WTC11 (cell line): ENCODE data around the gene LRRC74B. TPM values are rescaled to one million over a fixed set of nuclear protein-coding genes. Genes with fewer than 3 reads are reported as not detected.
"Not testable (repeated sequence)": the region's sequence is repeated elsewhere in the genome, so short reads cannot be mapped to it uniquely, and the experiment has no call there.

ENCODE experiments used
- ATAC-seq: fragments of 200-7000 bp; cut with Tn5 transposase; 2 replicates; pipeline ENCODE4 v1.10.0; 2021; ENCODE audit warnings: mild to moderate bottlenecking, moderate library complexity
- CTCF ChIA-PET: fragments of 300-600 bp; sonication (Branson Sonifier 250); formaldehyde crosslinking; loops from one replicate; lab custom pipeline; 2021; ENCODE audit warnings: antibody characterized with exemption; lab: Charles Lee
- POLR2A ChIA-PET: fragments of 350-600 bp; sonication (Branson Sonifier 250); formaldehyde crosslinking; loops from one replicate; lab custom pipeline; 2021; ENCODE audit warnings: antibody characterized with exemption; lab: Charles Lee
- DNase-seq: peaks from one replicate; pipeline ENCODE4 v3.0.0; 2021; ENCODE audit warnings: low spot score
- H3K27ac Mint-ChIP-seq: 2 replicates; pipeline ENCODE4 v1.8.0; 2021; ENCODE audit warnings: mixed read lengths
- H3K27me3 Mint-ChIP-seq: 2 replicates; pipeline ENCODE4 v1.8.0; 2021; ENCODE audit warnings: low read depth, mild to moderate bottlenecking, moderate library complexity, mixed read lengths
- H3K36me3 Mint-ChIP-seq: 2 replicates; pipeline ENCODE4 v1.8.0; 2021; ENCODE audit warnings: mixed read lengths
- H3K4me1 Mint-ChIP-seq: 2 replicates; pipeline ENCODE4 v1.8.0; 2022; ENCODE audit warnings: mixed read lengths
- H3K4me3 Mint-ChIP-seq: 2 replicates; pipeline ENCODE4 v1.8.0; 2021; ENCODE audit warnings: mild to moderate bottlenecking, moderate library complexity, mixed read lengths
- H3K9me3 Mint-ChIP-seq: 2 replicates; pipeline ENCODE4 v1.8.0; 2021; ENCODE audit warnings: mixed read lengths
- CDX4 ChIP-seq: fragments of 250-450 bp; sonication (Bioruptor Pico); IDR thresholded peaks from 2 replicates; pipeline ENCODE4 v1.9.0; 2021; ENCODE audit warnings: moderate library complexity, mild to moderate bottlenecking, inconsistent platforms, borderline replicate concordance
- CTCF ChIP-seq: fragments of 200-600 bp; IDR thresholded peaks from 2 replicates; pipeline ENCODE4 v1.8.0; 2022; ENCODE audit warnings: antibody characterized with exemption
- FOXK1 ChIP-seq: sonication (generic); formaldehyde crosslinking; IDR thresholded peaks from 2 replicates; pipeline ENCODE4 v1.8.0; 2022; ENCODE audit warnings: mild to moderate bottlenecking, moderate library complexity, missing genetic modification reagents
- FOXP1 ChIP-seq: sonication (generic); formaldehyde crosslinking; IDR thresholded peaks from 2 replicates; pipeline ENCODE4 v1.8.0; 2022; ENCODE audit warnings: missing genetic modification reagents, mild to moderate bottlenecking, moderate library complexity, borderline replicate concordance
- GRHL2 ChIP-seq: fragments of 250-450 bp; sonication (Bioruptor Pico); IDR thresholded peaks from 2 replicates; pipeline ENCODE4 v1.8.0; 2022; ENCODE audit warnings: mild to moderate bottlenecking, moderate library complexity; ENCODE audit not compliant: insufficient replicate concordance, severe bottlenecking
- HMGA2 ChIP-seq: fragments of 250-450 bp; sonication (Bioruptor Pico); IDR thresholded peaks from 2 replicates; pipeline ENCODE4 v1.4.0; 2021; ENCODE audit warnings: mild to moderate bottlenecking, moderate library complexity
- MLX ChIP-seq: sonication (generic); formaldehyde crosslinking; IDR thresholded peaks from 2 replicates; pipeline ENCODE4 v1.8.1; 2023; ENCODE audit warnings: mild to moderate bottlenecking, missing genetic modification reagents, moderate library complexity
- NFATC4 ChIP-seq: fragments of 250-450 bp; sonication (Bioruptor Pico); IDR thresholded peaks from 2 replicates; pipeline ENCODE4 v1.9.0; 2021; ENCODE audit warnings: mild to moderate bottlenecking
- PRDM15 ChIP-seq: sonication (generic); formaldehyde crosslinking; IDR thresholded peaks from 2 replicates; pipeline ENCODE4 v1.8.0; 2022; ENCODE audit warnings: missing genetic modification reagents
- RELA ChIP-seq: sonication (generic); formaldehyde crosslinking; IDR thresholded peaks from 2 replicates; pipeline ENCODE4 v1.8.1; 2022; ENCODE audit warnings: missing genetic modification reagents, mild to moderate bottlenecking, borderline replicate concordance
- RORB ChIP-seq: fragments of 250-450 bp; sonication (Bioruptor Pico); IDR thresholded peaks from 2 replicates; pipeline ENCODE4 v1.9.0; 2021; ENCODE audit warnings: mild to moderate bottlenecking
- TEAD1 ChIP-seq: sonication (generic); formaldehyde crosslinking; IDR thresholded peaks from 2 replicates; pipeline ENCODE4 v1.8.0; 2022; ENCODE audit warnings: mild to moderate bottlenecking, missing genetic modification reagents
- ZNF281 ChIP-seq: sonication (generic); formaldehyde crosslinking; IDR thresholded peaks from 2 replicates; pipeline ENCODE4 v1.8.0; 2023; ENCODE audit warnings: mild to moderate bottlenecking, missing genetic modification reagents
- ZNF317 ChIP-seq: sonication (generic); formaldehyde crosslinking; IDR thresholded peaks from 2 replicates; pipeline ENCODE4 v1.8.1; 2023; ENCODE audit warnings: low read depth, mild to moderate bottlenecking, moderate library complexity, missing genetic modification reagents, borderline replicate concordance
- ZNF423 ChIP-seq: fragments of 250-450 bp; sonication (Bioruptor Pico); IDR thresholded peaks from 2 replicates; pipeline ENCODE4 v2.1.2; 2022; ENCODE audit warnings: mild to moderate bottlenecking, moderate library complexity
- total RNA-seq: library from RNA; stranded (reverse); gene quantifications from 3 replicates; pipeline ENCODE4 v1.2.3, GENCODE V29; 2021

LRRC74B gene
- total RNA-seq, 1 experiment from 2014 or later = not detected

GRCh38 chr22:21003782-21004181 is 42.0 kb upstream of the LRRC74B start:
- CTCF ChIA-PET = interaction anchor here (2.4 kb wide), 1 partner anchor 17 kb away, joined by 19 read pairs; no protein-coding TSS in a partner anchor
- TF ChIP-seq ZNF423 (CRISPR knock-in tag) (no peak), ZNF281 (CRISPR knock-in tag) (no peak), FOXP1 (CRISPR knock-in tag) (no peak), RELA (CRISPR knock-in tag) (no peak), CDX4 (CRISPR knock-in tag) (no peak), PRDM15 (CRISPR knock-in tag) (no peak), CTCF (no peak), GRHL2 (CRISPR knock-in tag) (no peak), NFATC4 (CRISPR knock-in tag) (no peak), ZNF317 (CRISPR knock-in tag) (no peak), FOXK1 (CRISPR knock-in tag) (no peak), RORB (CRISPR knock-in tag) (no peak), HMGA2 (no peak), TEAD1 (CRISPR knock-in tag) (no peak), MLX (CRISPR knock-in tag) (no peak)
- no peak overlapping the region for H3K27ac Mint-ChIP-seq
- H3K4me1 Mint-ChIP-seq = peaks cover 18% of the 10 kb centered on the region
- ATAC-seq (no peak), DNase-seq (no peak)
- H3K9me3 Mint-ChIP-seq = no peaks in the 10 kb centered on the region
- POLR2A ChIA-PET = interaction anchor here (1.2 kb wide), 2 partner anchors 22 to 24 kb away, joined by 4 to 5 read pairs; partner anchors contain the start of gene LZTR1
- peak overlapping the region; percentile 87 for H3K4me3 Mint-ChIP-seq
- H3K27me3 Mint-ChIP-seq = no peaks in the 10 kb centered on the region
- no peaks in the 10 kb centered on the region for H3K36me3 Mint-ChIP-seq

- DNase-seq, ATAC-seq, POLR2A ChIA-PET, H3K36me3 Mint-ChIP-seq, H3K9me3 Mint-ChIP-seq, H3K4me3 Mint-ChIP-seq, H3K27ac Mint-ChIP-seq, H3K27me3 Mint-ChIP-seq: not testable (repeated sequence)
- CTCF ChIA-PET = interaction anchor here (1.0 to 2.2 kb wide), 4 partner anchors 12 to 124 kb away, joined by 4 to 12 read pairs (median 7); partner anchors contain the start of gene LZTR1
- peaks cover 26% of the 10 kb centered on the region for H3K4me1 Mint-ChIP-seq
These were observed 36.5 kb upstream of the LRRC74B start for GRCh38 chr22:21009208-21009607.
